ENCODE results near the gene FRMD4A.

- TF ChIP-seq POLR2A (IDR thresholded peaks at IDR 0.05): no peak
- TF ChIP-seq CTCF (IDR thresholded peaks at IDR 0.05): no peak
Measured at GRCh38 chr10:13916384-13916947, 414.3 kb downstream of the FRMD4A start.

All from testis (tissue), 2 donors.